ENCODE measurements around the gene KRTAP4-7.
"Not testable (repeated sequence)": the region's sequence is repeated elsewhere in the genome, so short reads cannot be mapped to it uniquely, and the experiment has no call there.

The KRTAP4-7 gene

DNA sequence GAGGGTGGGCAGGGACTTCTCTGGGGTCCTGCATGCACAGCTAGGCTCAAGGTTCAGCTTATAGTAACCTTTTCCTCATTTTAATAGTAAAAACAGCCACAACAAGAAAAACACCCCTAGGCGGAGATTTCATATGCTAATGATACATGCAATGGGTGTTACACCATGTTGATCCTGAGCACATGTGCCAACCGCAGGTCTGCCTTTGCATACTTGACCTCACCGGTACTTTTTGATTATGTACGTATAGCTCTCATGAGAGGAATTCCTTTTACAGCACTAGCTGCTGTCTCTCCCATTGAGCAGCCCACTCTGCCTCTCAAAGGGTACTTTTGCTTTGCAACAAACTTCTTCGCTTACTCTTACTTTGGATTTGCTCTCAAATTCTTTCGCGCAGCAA lies 12.1 kb downstream of the KRTAP4-7 start:
- TF ChIP-seq, protein P1, sequence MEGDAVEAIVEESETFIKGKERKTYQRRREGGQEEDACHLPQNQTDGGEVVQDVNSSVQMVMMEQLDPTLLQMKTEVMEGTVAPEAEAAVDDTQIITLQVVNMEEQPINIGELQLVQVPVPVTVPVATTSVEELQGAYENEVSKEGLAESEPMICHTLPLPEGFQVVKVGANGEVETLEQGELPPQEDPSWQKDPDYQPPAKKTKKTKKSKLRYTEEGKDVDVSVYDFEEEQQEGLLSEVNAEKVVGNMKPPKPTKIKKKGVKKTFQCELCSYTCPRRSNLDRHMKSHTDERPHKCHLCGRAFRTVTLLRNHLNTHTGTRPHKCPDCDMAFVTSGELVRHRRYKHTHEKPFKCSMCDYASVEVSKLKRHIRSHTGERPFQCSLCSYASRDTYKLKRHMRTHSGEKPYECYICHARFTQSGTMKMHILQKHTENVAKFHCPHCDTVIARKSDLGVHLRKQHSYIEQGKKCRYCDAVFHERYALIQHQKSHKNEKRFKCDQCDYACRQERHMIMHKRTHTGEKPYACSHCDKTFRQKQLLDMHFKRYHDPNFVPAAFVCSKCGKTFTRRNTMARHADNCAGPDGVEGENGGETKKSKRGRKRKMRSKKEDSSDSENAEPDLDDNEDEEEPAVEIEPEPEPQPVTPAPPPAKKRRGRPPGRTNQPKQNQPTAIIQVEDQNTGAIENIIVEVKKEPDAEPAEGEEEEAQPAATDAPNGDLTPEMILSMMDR (IDR thresholded peaks at IDR 0.05; ENCODE audit: insufficient read depth, low read length, poor library complexity, severe bottlenecking), result no peak
- Histone ChIP-seq H3K36me3 (ENCODE audit: control insufficient read depth, insufficient read depth, low read length) (no peaks in the 10 kb centered on the region), H3K27me3 (replicated peaks; ENCODE audit: control insufficient read depth, insufficient read depth, low read length) (no peaks in the 10 kb centered on the region), H3K4me3 (replicated peaks; ENCODE audit: low read depth, low read length) (no peak overlapping the region)
- DNase-seq (ENCODE audit: extremely low read depth, insufficient read length), result no peak

DNA sequence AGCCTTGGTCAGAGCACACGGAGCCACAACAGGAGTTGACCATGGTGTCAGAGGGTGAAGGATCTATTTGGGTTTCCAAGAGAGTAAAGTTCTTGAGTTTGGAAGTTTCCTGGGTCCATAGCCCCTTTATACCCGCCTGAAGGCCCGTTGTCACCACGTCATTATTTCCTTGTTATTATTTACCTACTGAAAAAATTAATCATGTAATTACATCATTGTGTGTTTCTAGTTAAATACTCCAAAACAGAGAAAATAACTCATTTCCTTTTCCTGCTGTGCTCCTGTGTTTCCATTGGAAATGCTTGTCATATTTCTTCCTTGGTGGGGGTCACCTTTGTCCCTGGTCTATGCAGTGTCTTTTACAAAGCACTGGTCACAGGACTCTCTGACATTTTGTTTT lies 14.1 kb downstream of the KRTAP4-7 start, which contains the start of gene KRTAP4-8:
TSS of gene KRTAP4-8 (minus strand) at position 101 of the 400 bp plus-strand sequence. CDS start at position 43, 58 bp downstream.
- TF ChIP-seq, protein P1 (IDR thresholded peaks at IDR 0.05; ENCODE audit: insufficient read depth, low read length, poor library complexity, severe bottlenecking), result no peak
- H3K4me3 ChIP-seq (replicated peaks; ENCODE audit: low read depth, low read length), result no peak within 1 kb of the TSS
- H3K27me3 ChIP-seq (replicated peaks; ENCODE audit: control insufficient read depth, insufficient read depth, low read length), result no peaks in the 10 kb centered on the region
- H3K36me3 ChIP-seq (ENCODE audit: control insufficient read depth, insufficient read depth, low read length), result no peaks in the 10 kb centered on the region
- no peak for DNase-seq (ENCODE audit: extremely low read depth, insufficient read length)

DNA sequence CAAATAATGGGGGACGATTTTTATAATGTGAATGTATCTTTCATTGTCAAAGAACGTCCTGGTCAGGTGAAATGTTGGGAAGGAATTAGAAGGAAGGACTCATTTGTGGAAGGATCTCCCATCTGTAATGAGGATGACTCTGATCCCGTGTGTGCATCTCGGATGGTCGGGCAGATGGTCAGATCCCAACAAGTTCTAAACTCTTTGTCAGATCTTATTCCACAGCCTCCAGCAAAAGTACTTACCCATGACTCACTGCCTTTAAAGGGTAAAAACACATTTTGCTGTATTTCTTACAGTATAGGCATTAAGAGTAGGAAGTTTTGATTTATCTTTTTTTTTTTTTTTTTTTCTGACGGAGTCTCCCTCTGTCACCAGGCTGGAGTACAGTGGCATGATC lies 14.5 kb downstream of the KRTAP4-7 start:
- H3K4me3 ChIP-seq (replicated peaks; ENCODE audit: low read depth, low read length), result no peak overlapping the region
- DNase-seq (ENCODE audit: extremely low read depth, insufficient read length), result no peak
- no peaks in the 10 kb centered on the region for H3K27me3 ChIP-seq (replicated peaks; ENCODE audit: control insufficient read depth, insufficient read depth, low read length)
- TF ChIP-seq, protein P1 (IDR thresholded peaks at IDR 0.05; ENCODE audit: insufficient read depth, low read length, poor library complexity, severe bottlenecking), result no peak
- H3K36me3 ChIP-seq (ENCODE audit: control insufficient read depth, insufficient read depth, low read length), result no peaks in the 10 kb centered on the region

DNA sequence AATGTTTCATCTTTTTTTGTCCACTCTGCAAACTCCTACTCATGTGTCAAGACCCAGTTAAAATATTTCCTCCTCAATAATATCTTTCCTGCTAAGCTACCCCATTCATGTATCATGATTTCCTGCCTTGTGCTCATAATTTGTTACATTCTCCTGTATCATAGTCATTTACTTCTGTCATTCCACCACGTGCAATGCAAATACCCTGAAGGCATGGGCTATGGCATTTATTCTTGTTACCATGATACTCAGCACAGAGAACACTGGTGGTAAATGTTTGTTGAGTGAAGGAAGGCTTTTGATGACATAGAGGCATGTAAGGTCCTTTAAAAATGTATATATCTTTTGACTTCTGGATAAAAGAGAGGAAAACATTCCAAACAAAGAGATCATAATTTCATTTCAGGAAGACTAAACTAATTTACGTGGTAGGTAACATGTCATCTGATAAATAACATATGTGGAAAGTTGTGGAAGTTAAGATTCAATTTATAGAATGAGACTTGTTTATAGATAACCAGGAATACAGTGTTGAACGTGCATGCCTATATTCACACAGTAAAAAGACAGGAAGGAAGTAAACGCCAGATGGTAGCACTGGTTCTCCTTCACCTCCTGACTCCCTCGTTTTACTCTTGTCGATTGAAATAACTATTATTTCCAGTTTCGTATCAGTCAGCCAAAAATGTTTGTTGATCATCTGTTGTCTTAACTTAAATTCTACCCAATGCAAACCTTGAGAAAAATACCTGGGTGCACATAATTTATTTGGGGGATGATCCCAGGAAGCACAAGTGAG lies 15.9 kb downstream of the KRTAP4-7 start:
- H3K4me3 ChIP-seq (replicated peaks; ENCODE audit: low read depth, low read length); H3K36me3 ChIP-seq (ENCODE audit: control insufficient read depth, insufficient read depth, low read length); H3K27me3 ChIP-seq (replicated peaks; ENCODE audit: control insufficient read depth, insufficient read depth, low read length); DNase-seq (ENCODE audit: extremely low read depth, insufficient read length): not testable (repeated sequence)

DNA sequence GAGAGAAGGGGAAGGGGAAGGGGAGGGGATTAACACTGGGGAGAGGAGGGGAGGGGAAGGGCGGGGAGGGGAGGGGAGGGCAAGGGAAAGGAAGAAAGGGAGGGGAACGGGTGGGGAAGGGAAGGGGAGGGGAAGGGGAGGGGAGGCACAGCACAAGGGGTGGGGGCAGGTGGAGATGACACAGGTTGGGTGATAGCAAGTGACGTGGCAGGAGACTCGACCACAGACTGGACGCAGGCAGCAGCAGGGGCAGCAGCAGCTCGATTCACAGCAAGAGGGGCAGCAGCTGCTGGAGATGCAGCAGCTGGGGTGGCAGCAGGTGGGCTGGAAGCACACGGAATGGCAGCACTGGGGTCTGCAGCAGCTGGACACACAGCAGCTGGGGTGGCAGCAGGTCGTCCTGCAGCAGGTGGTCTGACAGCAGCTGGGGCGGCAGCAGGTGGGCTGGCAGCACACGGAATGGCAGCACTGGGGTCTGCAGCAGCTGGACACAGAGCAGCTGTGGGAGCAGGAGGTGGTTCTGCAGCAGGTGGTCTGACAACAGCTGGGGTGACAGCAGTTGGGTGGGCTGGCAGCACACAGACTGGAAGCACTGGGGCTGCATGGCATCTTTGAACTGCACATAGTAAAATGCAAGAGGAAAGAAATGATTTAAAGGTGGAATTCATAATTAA lies 17.8 kb downstream of the KRTAP4-7 start, which contains the start of gene KRTAP4-16:
TSS of gene KRTAP4-16 (minus strand) at position 624 of the 674 bp plus-strand sequence. CDS start at position 624, 0 bp downstream.
- no peaks in the 10 kb centered on the region for H3K27me3 ChIP-seq (replicated peaks; ENCODE audit: control insufficient read depth, insufficient read depth, low read length)
- H3K4me3 ChIP-seq (replicated peaks; ENCODE audit: low read depth, low read length), result no peak within 1 kb of the TSS
- DNase-seq (ENCODE audit: extremely low read depth, insufficient read length), result no peak
- TF ChIP-seq, protein P1 (IDR thresholded peaks at IDR 0.05; ENCODE audit: insufficient read depth, low read length, poor library complexity, severe bottlenecking), result no peak
- no peaks in the 10 kb centered on the region for H3K36me3 ChIP-seq (ENCODE audit: control insufficient read depth, insufficient read depth, low read length)

DNA sequence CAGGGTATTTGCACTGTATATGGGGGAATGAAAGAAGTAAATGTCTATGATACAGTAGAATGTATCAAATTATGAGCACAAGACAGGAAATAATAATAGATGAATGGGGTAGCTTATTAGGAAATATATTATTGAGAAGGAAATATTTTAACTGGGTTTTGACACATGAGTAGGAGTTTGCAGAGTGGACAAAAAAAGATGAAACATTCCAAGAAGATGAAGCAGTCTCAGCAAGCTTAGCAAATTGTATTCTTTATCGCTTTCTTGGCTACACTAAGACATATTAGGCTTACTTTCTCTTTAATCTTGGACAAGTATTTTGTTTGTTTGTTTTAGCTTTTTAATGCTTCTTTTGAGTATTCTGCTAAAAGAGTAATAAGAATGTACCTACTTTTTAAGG lies 19.9 kb downstream of the KRTAP4-7 start:
- TF ChIP-seq, protein P1 (IDR thresholded peaks at IDR 0.05; ENCODE audit: insufficient read depth, low read length, poor library complexity, severe bottlenecking), result no peak
- no peak for DNase-seq (ENCODE audit: extremely low read depth, insufficient read length)
- Histone ChIP-seq H3K36me3 (ENCODE audit: control insufficient read depth, insufficient read depth, low read length) (no peaks in the 10 kb centered on the region), H3K4me3 (replicated peaks; ENCODE audit: low read depth, low read length) (no peak overlapping the region), H3K27me3 (replicated peaks; ENCODE audit: control insufficient read depth, insufficient read depth, low read length) (no peaks in the 10 kb centered on the region; the same call in 1 of the 2 replicates)

DNA sequence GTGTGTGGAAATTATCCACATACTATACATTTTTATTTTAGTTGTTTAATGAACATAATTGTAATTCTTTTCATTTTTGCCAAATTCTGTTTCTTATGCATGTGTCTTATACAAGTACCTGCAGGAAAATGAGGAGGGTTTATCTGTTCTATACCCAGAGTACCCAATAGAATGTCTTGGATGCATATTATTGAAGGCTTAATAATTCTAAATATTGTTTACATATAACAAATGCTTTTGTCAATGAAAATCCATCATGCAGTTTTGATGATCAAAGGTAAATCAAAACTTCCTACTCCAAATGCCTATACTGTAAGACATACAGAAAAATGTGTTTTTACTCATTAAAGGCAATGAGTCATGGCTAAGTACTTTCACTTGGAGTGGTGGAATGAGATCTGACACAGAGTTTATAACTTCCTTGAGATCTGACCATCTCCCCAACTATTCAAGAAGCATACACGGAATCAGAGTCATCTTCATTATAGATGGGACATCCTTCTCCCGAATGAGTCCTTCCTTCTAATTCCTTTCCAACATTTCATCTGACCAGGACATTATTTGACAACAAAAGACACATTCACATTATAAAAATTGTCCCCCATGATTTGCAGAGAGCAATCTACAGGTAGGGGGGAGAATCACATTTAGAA lies 20.6 kb downstream of the KRTAP4-7 start:
- not testable (repeated sequence) for H3K27me3 ChIP-seq (replicated peaks; ENCODE audit: control insufficient read depth, insufficient read depth, low read length); DNase-seq (ENCODE audit: extremely low read depth, insufficient read length); H3K4me3 ChIP-seq (replicated peaks; ENCODE audit: low read depth, low read length); H3K36me3 ChIP-seq (ENCODE audit: control insufficient read depth, insufficient read depth, low read length)

DNA sequence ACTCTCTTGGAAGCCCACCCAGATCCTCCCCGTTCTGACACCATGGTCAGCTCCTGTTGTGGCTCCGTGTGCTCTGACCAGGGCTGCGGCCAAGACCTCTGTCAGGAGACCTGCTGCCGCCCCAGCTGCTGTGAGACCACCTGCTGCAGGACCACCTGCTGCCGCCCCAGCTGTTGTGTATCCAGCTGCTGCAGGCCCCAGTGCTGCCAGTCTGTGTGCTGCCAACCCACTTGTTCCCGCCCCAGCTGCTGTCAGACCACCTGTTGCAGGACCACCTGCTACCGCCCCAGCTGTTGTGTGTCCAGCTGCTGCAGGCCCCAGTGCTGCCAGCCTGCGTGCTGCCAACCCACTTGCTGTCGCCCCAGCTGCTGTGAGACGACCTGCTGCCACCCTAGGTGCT lies 21.4 kb downstream of the KRTAP4-7 start, which contains the start of gene KRTAP4-9:
TSS of gene KRTAP4-9 (plus strand) at position 43 of the 400 bp plus-strand sequence. CDS start at position 43, 0 bp downstream.
- DNase-seq (ENCODE audit: extremely low read depth, insufficient read length); H3K36me3 ChIP-seq (ENCODE audit: control insufficient read depth, insufficient read depth, low read length); H3K4me3 ChIP-seq (replicated peaks; ENCODE audit: low read depth, low read length); H3K27me3 ChIP-seq (replicated peaks; ENCODE audit: control insufficient read depth, insufficient read depth, low read length): not testable (repeated sequence)
